Measurements from ENCODE around the gene CCDC63. TPM values are rescaled to one million over a fixed set of nuclear protein-coding genes. Genes with fewer than 3 reads are reported as not detected.

Gene CCDC63
- total and polyA plus RNA-seq, 9 of the 15 experiments (the other 6 are each of a cell fraction or from before 2014, with no cell fraction given), result not detected

DNA sequence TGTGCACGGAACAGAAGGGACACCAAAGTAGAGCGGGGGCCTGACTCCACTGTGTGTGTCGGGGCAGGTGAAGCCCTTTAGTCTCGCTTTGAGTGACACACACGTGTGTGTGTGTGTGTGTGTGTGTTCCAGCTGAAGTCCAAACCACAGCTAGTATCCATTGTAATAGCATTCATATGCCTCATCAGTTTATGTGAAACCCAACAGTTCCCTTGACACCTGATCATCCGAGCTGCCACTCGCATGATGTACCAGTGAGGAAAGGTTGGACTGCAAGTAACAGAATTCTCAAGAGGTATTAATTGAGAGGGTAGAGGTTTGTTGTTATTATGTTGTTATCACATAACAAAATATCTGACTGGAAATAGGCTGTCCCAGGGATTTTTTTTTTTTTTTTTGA is 16.4 kb downstream of the CCDC63 start:
- no peaks in the 10 kb centered on the region for H3K36me3 ChIP-seq (ENCODE audit: control insufficient read depth, insufficient read depth, low read length)
- 6% methylated on average over 7 of the region's 7 CpGs for WGBS (ENCODE audit: insufficient coverage, low coverage, missing lambda C conversion rate)
- no peaks in the 10 kb centered on the region for H3K9me3 ChIP-seq (replicated peaks; ENCODE audit: control insufficient read depth, insufficient read depth, low read depth, low read length)
- H3K4me3 ChIP-seq, result no peak overlapping the region
- TF ChIP-seq ZNF140 (CRISPR knock-in tag; IDR thresholded peaks at IDR 0.05) (no peak), PHB (CRISPR knock-in tag; IDR thresholded peaks at IDR 0.05) (no peak), RCOR1 (IDR thresholded peaks at IDR 0.05; ENCODE audit: borderline replicate concordance in 1 of 2, low read depth in 2 of 2, low read length in 2 of 2) (no peak)
- TF ChIP-seq, protein P1, sequence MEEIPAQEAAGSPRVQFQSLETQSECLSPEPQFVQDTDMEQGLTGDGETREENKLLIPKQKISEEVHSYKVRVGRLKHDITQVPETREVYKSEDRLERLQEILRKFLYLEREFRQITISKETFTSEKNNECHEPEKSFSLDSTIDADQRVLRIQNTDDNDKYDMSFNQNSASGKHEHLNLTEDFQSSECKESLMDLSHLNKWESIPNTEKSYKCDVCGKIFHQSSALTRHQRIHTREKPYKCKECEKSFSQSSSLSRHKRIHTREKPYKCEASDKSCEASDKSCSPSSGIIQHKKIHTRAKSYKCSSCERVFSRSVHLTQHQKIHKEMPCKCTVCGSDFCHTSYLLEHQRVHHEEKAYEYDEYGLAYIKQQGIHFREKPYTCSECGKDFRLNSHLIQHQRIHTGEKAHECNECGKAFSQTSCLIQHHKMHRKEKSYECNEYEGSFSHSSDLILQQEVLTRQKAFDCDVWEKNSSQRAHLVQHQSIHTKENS (CRISPR knock-in tag; IDR thresholded peaks at IDR 0.05), result no peak
- TF ChIP-seq, protein P2, sequence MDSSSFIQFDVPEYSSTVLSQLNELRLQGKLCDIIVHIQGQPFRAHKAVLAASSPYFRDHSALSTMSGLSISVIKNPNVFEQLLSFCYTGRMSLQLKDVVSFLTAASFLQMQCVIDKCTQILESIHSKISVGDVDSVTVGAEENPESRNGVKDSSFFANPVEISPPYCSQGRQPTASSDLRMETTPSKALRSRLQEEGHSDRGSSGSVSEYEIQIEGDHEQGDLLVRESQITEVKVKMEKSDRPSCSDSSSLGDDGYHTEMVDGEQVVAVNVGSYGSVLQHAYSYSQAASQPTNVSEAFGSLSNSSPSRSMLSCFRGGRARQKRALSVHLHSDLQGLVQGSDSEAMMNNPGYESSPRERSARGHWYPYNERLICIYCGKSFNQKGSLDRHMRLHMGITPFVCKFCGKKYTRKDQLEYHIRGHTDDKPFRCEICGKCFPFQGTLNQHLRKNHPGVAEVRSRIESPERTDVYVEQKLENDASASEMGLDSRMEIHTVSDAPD (CRISPR knock-in tag; IDR thresholded peaks at IDR 0.05), result no peak
- TF ChIP-seq, protein P3, sequence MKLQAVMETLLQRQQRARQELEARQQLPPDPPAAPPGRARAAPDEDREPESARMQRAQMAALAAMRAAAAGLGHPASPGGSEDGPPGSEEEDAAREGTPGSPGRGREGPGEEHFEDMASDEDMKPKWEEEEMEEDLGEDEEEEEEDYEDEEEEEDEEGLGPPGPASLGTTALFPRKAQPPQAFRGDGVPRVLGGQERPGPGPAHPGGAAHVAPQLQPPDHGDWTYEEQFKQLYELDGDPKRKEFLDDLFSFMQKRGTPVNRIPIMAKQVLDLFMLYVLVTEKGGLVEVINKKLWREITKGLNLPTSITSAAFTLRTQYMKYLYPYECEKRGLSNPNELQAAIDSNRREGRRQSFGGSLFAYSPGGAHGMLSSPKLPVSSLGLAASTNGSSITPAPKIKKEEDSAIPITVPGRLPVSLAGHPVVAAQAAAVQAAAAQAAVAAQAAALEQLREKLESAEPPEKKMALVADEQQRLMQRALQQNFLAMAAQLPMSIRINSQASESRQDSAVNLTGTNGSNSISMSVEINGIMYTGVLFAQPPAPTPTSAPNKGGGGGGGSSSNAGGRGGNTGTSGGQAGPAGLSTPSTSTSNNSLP (IDR thresholded peaks at IDR 0.05; ENCODE audit: borderline replicate concordance, low read depth, low read length), result no peak
- no peak overlapping the region for H3K9ac ChIP-seq (ENCODE audit: insufficient read depth in 1 of 2, low read depth in 2 of 2, low read length in 2 of 2)
- H3K4me2 ChIP-seq (ENCODE audit: insufficient read depth, low read length), result no peak overlapping the region
- peaks cover 12 to 23% of the 10 kb centered on the region in 2 experiments for H3K27me3 ChIP-seq (ENCODE audit: control insufficient read depth in 2 of 2, insufficient read depth in 2 of 2, low read length in 2 of 2)
- intact Hi-C loops (cut with micrococcal nuclease), result no loop called here
- CTCF ChIA-PET (ENCODE audit: low intra/inter-chr PET ratio), result no interaction called here
- no peaks in the 10 kb centered on the region for H3K4me1 ChIP-seq (replicated peaks in 1 of 2; ENCODE audit: control insufficient read depth in 2 of 2, insufficient read depth in 2 of 2, low read length in 2 of 2)
- no peak for DNase-seq (ENCODE audit: extremely low read depth in 1 of 4, low spot score in 3 of 4)
- POLR2A ChIA-PET, result interaction anchor here (0.5 to 0.6 kb wide), 2 partner anchors 166 to 394 kb away, joined by 3 read pairs; no protein-coding TSS in a partner anchor
- no peak for FAIRE-seq
- no TSS peak for BruUV-seq (replicated peaks)
- no peaks in the 10 kb centered on the region for H3K79me2 ChIP-seq (ENCODE audit: control insufficient read depth, insufficient read depth, low read length)
- H2AFZ ChIP-seq (ENCODE audit: low read depth, low read length), result no peak overlapping the region
- no peak overlapping the region for H3K27ac ChIP-seq (ENCODE audit: extremely low read depth, low read depth, low read length)
- no peaks in the 10 kb centered on the region for H4K20me1 ChIP-seq (replicated peaks; ENCODE audit: control insufficient read depth, insufficient read depth, low read length)
- H3K9me1 ChIP-seq (ENCODE audit: control insufficient read depth, insufficient read depth, low read length), result no peaks in the 10 kb centered on the region
- ATAC-seq, result no peak
- in situ Hi-C loops (cut with MboI), result no loop called here

Data from K562 (cell line).